ENCODE data around the gene FAAP20. TPM values are rescaled to one million over a fixed set of nuclear protein-coding genes. Genes with fewer than 3 reads are reported as not detected.

The FAAP20 gene
- total and polyA plus RNA-seq, 10 of the 15 experiments (the other 5 are each of a cell fraction or from before 2014, with no cell fraction given): 0.79 to 91.8 (median 20.9) TPM

GRCh38 chr1:2194898-2195673 is 514 bp upstream of the FAAP20 start (continued):
- 0 out of 2 replicates have a peak, but pooled peaks have one; percentile 58 for TF ChIP-seq TCF3 (IDR thresholded peaks at IDR 0.05; ENCODE audit: borderline replicate concordance, insufficient read depth, low read depth, low read length)
- TF ChIP-seq BCL11A (IDR thresholded peaks at IDR 0.05; ENCODE audit: low read depth, low read length): no peak
- 0 out of 2 replicates have a peak, but pooled peaks have one; percentile 24 for TF ChIP-seq HCFC1 (IDR thresholded peaks at IDR 0.05; ENCODE audit: low read length)
- no peak for TF ChIP-seq IRF3 (IDR thresholded peaks at IDR 0.05)
- TF ChIP-seq SIX5 (IDR thresholded peaks at IDR 0.05; ENCODE audit: low read depth, low read length, severe bottlenecking): no peak
- TF ChIP-seq TCF7 (IDR thresholded peaks at IDR 0.05; ENCODE audit: borderline replicate concordance): no peak
- TF ChIP-seq STAT3 (IDR thresholded peaks at IDR 0.05; ENCODE audit: low read depth, low read length): no peak
- TF ChIP-seq TARDBP (IDR thresholded peaks at IDR 0.05; ENCODE audit: borderline replicate concordance): 0 out of 2 replicates have a peak, but pooled peaks have one; percentile 52
- TF ChIP-seq FOXM1 (IDR thresholded peaks at IDR 0.05; ENCODE audit: low read depth, low read length): no peak
- peak; percentile 87 for TF ChIP-seq LARP7 (IDR thresholded peaks at IDR 0.05)
- TF ChIP-seq POLR2AphosphoS2 (IDR thresholded peaks at IDR 0.05; ENCODE audit: low read depth, low read length): no peak
- TF ChIP-seq BRCA1 (IDR thresholded peaks at IDR 0.05; ENCODE audit: low read depth, low read length): no peak
- peak; percentile 56; the same call in 1 of the 2 replicates for TF ChIP-seq NKRF (conservative IDR thresholded peaks at IDR 0.05)
- TF ChIP-seq YY1 (IDR thresholded peaks at IDR 0.05; ENCODE audit: low read depth, low read length): no peak; the same call in 1 of the 2 replicates
- no peak for TF ChIP-seq MTA3 (IDR thresholded peaks at IDR 0.05; ENCODE audit: borderline replicate concordance, low read length)
- no peak; the same call in 1 of the 2 replicates for TF ChIP-seq FOXK2 (IDR thresholded peaks at IDR 0.05)
- no peak for TF ChIP-seq JUNB (IDR thresholded peaks at IDR 0.05)
- no peak for TF ChIP-seq ETV6 (conservative IDR thresholded peaks at IDR 0.05 in 1 of 2, IDR thresholded peaks at IDR 0.05 in 1 of 2; ENCODE audit: borderline replicate concordance in 1 of 2, low read depth in 1 of 2)
- peak; percentile 76 for TF ChIP-seq ZBTB40 (IDR thresholded peaks at IDR 0.05; ENCODE audit: borderline replicate concordance)
- no peak for TF ChIP-seq ATF3 (IDR thresholded peaks at IDR 0.05; ENCODE audit: borderline replicate concordance, extremely low read depth, low read depth, low read length)
- no peak for TF ChIP-seq RBBP5 (conservative IDR thresholded peaks at IDR 0.05)

Data from GM12878 (cell line).